ENCODE results near the gene CDC25C. TPM values are rescaled to one million over a fixed set of nuclear protein-coding genes. Genes with fewer than 3 reads are reported as not detected.

The CDC25C gene
- total RNA-seq, 2 experiments from 2014 or later = 12.2 to 14.6 TPM

- ChIA-PET POLR2A (no interaction called here), CTCF (interaction anchor here (1.0 to 8.1 kb wide), 4 partner anchors 16 to 32 kb away, joined by 3 to 89 read pairs (median 3); partner anchors contain the start of gene KDM3B)
- no peaks in the 10 kb centered on the region for H3K36me3 Mint-ChIP-seq (ENCODE audit: low read depth)
- no peaks in the 10 kb centered on the region for H3K9me3 Mint-ChIP-seq
- H3K27ac Mint-ChIP-seq = no peak overlapping the region
- DNase-seq (no peak), ATAC-seq (no peak)
- peaks cover 36% of the 10 kb centered on the region for H3K4me1 Mint-ChIP-seq (ENCODE audit: low read depth)
- H3K27me3 Mint-ChIP-seq = no peaks in the 10 kb centered on the region
- H3K4me3 Mint-ChIP-seq = no peak overlapping the region
- intact Hi-C loops (cut with micrococcal nuclease) = no loop called here
- no peak for TF ChIP-seq CTCF (IDR thresholded peaks at IDR 0.05)
These were observed 38.9 kb upstream of the CDC25C start for GRCh38 chr5:138370537-138370936.

GRCh38 chr5:138369706-138370105 is 38.1 kb upstream of the CDC25C start:
- Mint-ChIP-seq H3K27ac (peak overlapping the region; percentile 6), H3K36me3 (ENCODE audit: low read depth) (no peaks in the 10 kb centered on the region), H3K9me3 (no peaks in the 10 kb centered on the region), H3K27me3 (no peaks in the 10 kb centered on the region), H3K4me1 (ENCODE audit: low read depth) (peaks cover 38% of the 10 kb centered on the region), H3K4me3 (no peak overlapping the region)
- ChIA-PET POLR2A (interaction anchor here (1.2 to 1.7 kb wide), 2 partner anchors 20 to 69 kb away, joined by 3 to 6 read pairs; partner anchors contain the start of gene REEP2), CTCF (interaction anchor here (1.4 to 8.1 kb wide), 3 partner anchors 17 to 38 kb away, joined by 3 to 89 read pairs (median 3); partner anchors contain the start of genes CDC25C and KDM3B)
- DNase-seq (no peak), ATAC-seq (no peak)
- TF ChIP-seq CTCF (IDR thresholded peaks at IDR 0.05) = no peak
- intact Hi-C loops (cut with micrococcal nuclease) = no loop called here

- Mint-ChIP-seq H3K36me3 (ENCODE audit: low read depth) (no peaks in the 10 kb centered on the region), H3K27me3 (no peaks in the 10 kb centered on the region), H3K4me3 (no peak overlapping the region), H3K27ac (peak overlapping the region; percentile 6), H3K9me3 (no peaks in the 10 kb centered on the region), H3K4me1 (ENCODE audit: low read depth) (peaks cover 41% of the 10 kb centered on the region)
- POLR2A ChIA-PET = interaction anchor here (1.2 to 1.7 kb wide), 2 partner anchors 20 to 70 kb away, joined by 3 to 6 read pairs; partner anchors contain the start of gene REEP2
- ATAC-seq (no peak), DNase-seq (no peak)
- intact Hi-C loops (cut with micrococcal nuclease) = no loop called here
- no peak for TF ChIP-seq CTCF (IDR thresholded peaks at IDR 0.05)
- CTCF ChIA-PET = interaction anchor here (1.4 to 8.1 kb wide), 2 partner anchors 16 to 38 kb away, joined by 3 to 89 read pairs; partner anchors contain the start of genes CDC25C and KDM3B
These were observed 37.7 kb upstream of the CDC25C start for GRCh38 chr5:138369261-138369660.

GRCh38 chr5:138366632-138367382 is 35.2 kb upstream of the CDC25C start:
- ChIA-PET POLR2A (interaction anchor here (0.5 to 0.6 kb wide), 2 partner anchors 19 to 169 kb away, joined by 3 read pairs; no protein-coding TSS in a partner anchor), CTCF (interaction anchor here (8.1 kb wide), 1 partner anchor 14 kb away, joined by 89 read pairs; the partner anchor contains the start of gene KDM3B)
- intact Hi-C loops (cut with micrococcal nuclease) = no loop called here
- no peak for TF ChIP-seq CTCF (IDR thresholded peaks at IDR 0.05)
- H3K4me3 Mint-ChIP-seq = no peak overlapping the region
- H3K27ac Mint-ChIP-seq = no peak overlapping the region
- H3K27me3 Mint-ChIP-seq = no peaks in the 10 kb centered on the region
- no peaks in the 10 kb centered on the region for H3K9me3 Mint-ChIP-seq
- DNase-seq (no peak), ATAC-seq (no peak)
- no peaks in the 10 kb centered on the region for H3K36me3 Mint-ChIP-seq (ENCODE audit: low read depth)
- H3K4me1 Mint-ChIP-seq (ENCODE audit: low read depth) = peaks cover 35% of the 10 kb centered on the region

GRCh38 chr5:138364576-138364975 is 33.0 kb upstream of the CDC25C start:
- Mint-ChIP-seq H3K27me3 (no peaks in the 10 kb centered on the region), H3K27ac (no peak overlapping the region), H3K9me3 (no peaks in the 10 kb centered on the region), H3K4me1 (ENCODE audit: low read depth) (peaks cover 48% of the 10 kb centered on the region), H3K4me3 (no peak overlapping the region), H3K36me3 (ENCODE audit: low read depth) (no peaks in the 10 kb centered on the region)
- no peak for TF ChIP-seq CTCF (IDR thresholded peaks at IDR 0.05)
- ChIA-PET POLR2A (no interaction called here), CTCF (no interaction called here)
- ATAC-seq (no peak), DNase-seq (no peak)
- intact Hi-C loops (cut with micrococcal nuclease) = no loop called here
